ENCODE data around the gene LOXL1. TPM values are rescaled to one million over a fixed set of nuclear protein-coding genes. Genes with fewer than 3 reads are reported as not detected.

The LOXL1 gene
- total and polyA plus RNA-seq, 10 of the 15 experiments (the other 5 are each of a cell fraction or from before 2014, with no cell fraction given) = 0.07 to 0.15 TPM; not detected in 8

DNA sequence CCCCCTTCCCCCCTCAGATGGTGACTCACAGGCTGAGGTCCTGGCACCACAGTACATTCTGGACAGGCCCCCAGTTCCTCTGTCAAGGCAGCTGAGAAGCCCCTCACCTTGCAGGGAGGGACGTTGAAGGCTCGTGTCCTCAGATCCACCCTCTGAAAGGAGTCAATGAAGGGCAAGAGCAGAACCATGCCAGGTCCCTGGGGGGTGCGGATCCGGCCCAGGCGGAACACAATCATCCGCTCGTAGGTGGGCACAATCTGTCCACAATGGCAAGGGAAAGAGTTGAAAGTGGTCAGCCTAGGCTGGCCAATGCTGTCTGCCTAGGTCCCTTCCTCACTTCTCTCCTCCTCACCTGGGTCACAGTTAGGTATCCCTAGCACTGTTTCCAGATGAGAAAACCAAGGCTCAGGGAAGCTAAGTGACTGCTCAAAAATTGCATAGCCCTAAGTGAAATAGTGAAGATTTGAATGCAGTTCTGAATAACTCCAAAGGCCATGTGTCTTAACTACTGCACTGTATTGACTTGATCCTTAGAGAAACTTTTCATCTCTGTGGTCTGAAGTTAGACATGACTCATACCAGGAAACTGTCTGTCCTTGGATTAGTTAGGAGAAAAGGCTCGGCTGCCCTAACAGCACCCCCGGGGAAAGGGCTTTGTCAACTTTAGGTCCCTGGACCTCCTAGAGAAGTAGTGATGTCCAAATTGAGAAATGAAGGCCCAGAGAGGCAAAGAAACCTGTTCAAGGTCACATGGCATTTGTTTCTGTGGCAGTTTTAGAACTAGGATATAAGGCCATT is 62.9 kb downstream of the LOXL1 start:
- H3K4me2 ChIP-seq (ENCODE audit: control insufficient read depth, insufficient read depth) = no peak overlapping the region
- H3K79me2 ChIP-seq (ENCODE audit: control insufficient read depth, insufficient read depth, low read length) = peaks cover 4% of the 10 kb centered on the region; the same call in 1 of the 2 replicates
- no peak overlapping the region for H3K27ac ChIP-seq (ENCODE audit: control insufficient read depth, insufficient read depth)
- BruUV-seq (replicated peaks) = no TSS peak
- no peaks in the 10 kb centered on the region for H3K9me3 ChIP-seq (replicated peaks; ENCODE audit: control insufficient read depth, insufficient read depth, low read length)
- ChIA-PET SMC1A (ENCODE audit: uncharacterized antibody, unreplicated experiment) (interaction anchor here (1.8 to 2.0 kb wide), 2 partner anchors 15 to 18 kb away, joined by 8 to 11 read pairs; no protein-coding TSS in a partner anchor), RAD21 (ENCODE audit: unreplicated experiment) (interaction anchor here (0.5 to 2.5 kb wide), 3 partner anchors 10 to 67 kb away, joined by 3 to 11 read pairs (median 5); no protein-coding TSS in a partner anchor), POLR2A (interaction anchor here (0.6 to 2.1 kb wide), 4 partner anchors 11 to 1580 kb away, joined by 3 to 6 read pairs (median 4); no protein-coding TSS in a partner anchor), CTCF (interaction anchor here (0.8 to 4.1 kb wide), 5 partner anchors 13 to 60 kb away, joined by 3 to 33 read pairs (median 9); no protein-coding TSS in a partner anchor)
- H2AFZ ChIP-seq (ENCODE audit: control insufficient read depth, low read depth, low read length) = no peak overlapping the region
- intact Hi-C loops (cut with micrococcal nuclease; ENCODE audit: unreplicated experiment) (no loop called here), in situ Hi-C loops (cut with MboI) (no loop called here)
- no peaks in the 10 kb centered on the region for H3K27me3 ChIP-seq (replicated peaks in 1 of 2; ENCODE audit: control insufficient read depth in 2 of 2, insufficient read depth in 2 of 2, low read length in 1 of 2)
- no peaks in the 10 kb centered on the region for H4K20me1 ChIP-seq (ENCODE audit: control insufficient read depth, insufficient read depth)
- ATAC-seq = no peak
- TF ChIP-seq EED (IDR thresholded peaks at IDR 0.05; ENCODE audit: low read depth) (no peak), MEF2B (IDR thresholded peaks at IDR 0.05; ENCODE audit: partially characterized antibody, poor library complexity, severe bottlenecking) (no peak), ZNF24 (IDR thresholded peaks at IDR 0.05) (no peak), ESRRA (IDR thresholded peaks at IDR 0.05; ENCODE audit: low read length) (no peak), ZNF384 (IDR thresholded peaks at IDR 0.05; ENCODE audit: borderline replicate concordance, low read depth, low read length) (no peak), BHLHE40 (IDR thresholded peaks at IDR 0.05; ENCODE audit: borderline replicate concordance in 1 of 2, low read depth in 2 of 2, low read length in 1 of 2) (no peak), BACH1 (IDR thresholded peaks at IDR 0.05; ENCODE audit: borderline replicate concordance) (no peak), SUZ12 (IDR thresholded peaks at IDR 0.05; ENCODE audit: unreplicated experiment) (no peak)
- TF ChIP-seq, protein P1, sequence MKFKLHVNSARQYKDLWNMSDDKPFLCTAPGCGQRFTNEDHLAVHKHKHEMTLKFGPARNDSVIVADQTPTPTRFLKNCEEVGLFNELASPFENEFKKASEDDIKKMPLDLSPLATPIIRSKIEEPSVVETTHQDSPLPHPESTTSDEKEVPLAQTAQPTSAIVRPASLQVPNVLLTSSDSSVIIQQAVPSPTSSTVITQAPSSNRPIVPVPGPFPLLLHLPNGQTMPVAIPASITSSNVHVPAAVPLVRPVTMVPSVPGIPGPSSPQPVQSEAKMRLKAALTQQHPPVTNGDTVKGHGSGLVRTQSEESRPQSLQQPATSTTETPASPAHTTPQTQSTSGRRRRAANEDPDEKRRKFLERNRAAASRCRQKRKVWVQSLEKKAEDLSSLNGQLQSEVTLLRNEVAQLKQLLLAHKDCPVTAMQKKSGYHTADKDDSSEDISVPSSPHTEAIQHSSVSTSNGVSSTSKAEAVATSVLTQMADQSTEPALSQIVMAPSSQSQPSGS (IDR thresholded peaks at IDR 0.05; ENCODE audit: low read length) = no peak
- H3K4me1 ChIP-seq (ENCODE audit: control insufficient read depth, insufficient read depth, low read length) = peaks cover 44% of the 10 kb centered on the region
- 84% methylated on average over 9 of the region's 9 CpGs for WGBS (ENCODE audit: insufficient coverage, insufficient replicate concordance, low lambda C conversion rate, missing lambda C conversion rate)
- no peak for DNase-seq (ENCODE audit: low read depth, low spot score)
- no peak for FAIRE-seq
- H3K9ac ChIP-seq (ENCODE audit: control insufficient read depth, insufficient read depth, low read length) = no peak overlapping the region
- H3K36me3 ChIP-seq (ENCODE audit: control insufficient read depth in 2 of 2, insufficient read depth in 2 of 2, low read length in 1 of 2) = no peaks in the 10 kb centered on the region; a peak in 1 of 4 replicates
- H3K4me3 ChIP-seq = no peak overlapping the region
